ENCODE measurements around the gene TBC1D22A.

DNA sequence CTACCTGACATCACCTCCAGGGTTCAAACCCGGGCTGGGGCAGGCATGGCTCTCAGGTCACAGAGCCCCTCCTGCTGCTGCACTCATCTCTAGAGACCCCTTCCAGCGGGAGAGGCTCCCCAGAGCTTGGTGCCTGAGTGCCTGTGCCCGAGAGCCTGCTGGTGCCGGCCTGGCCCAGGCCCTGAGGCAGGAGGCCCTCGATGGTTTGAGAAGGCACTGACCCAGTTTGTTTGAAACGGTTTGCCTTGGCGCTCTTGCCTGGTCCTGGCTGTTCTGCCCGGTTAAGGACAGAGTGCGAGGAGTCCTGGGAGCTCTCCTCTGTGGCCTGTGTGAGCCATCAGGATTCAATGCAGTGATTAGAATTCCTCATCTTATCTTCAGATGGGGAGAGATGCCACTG, 88.9 kb downstream of the TBC1D22A start:
- TF ChIP-seq, protein P1, sequence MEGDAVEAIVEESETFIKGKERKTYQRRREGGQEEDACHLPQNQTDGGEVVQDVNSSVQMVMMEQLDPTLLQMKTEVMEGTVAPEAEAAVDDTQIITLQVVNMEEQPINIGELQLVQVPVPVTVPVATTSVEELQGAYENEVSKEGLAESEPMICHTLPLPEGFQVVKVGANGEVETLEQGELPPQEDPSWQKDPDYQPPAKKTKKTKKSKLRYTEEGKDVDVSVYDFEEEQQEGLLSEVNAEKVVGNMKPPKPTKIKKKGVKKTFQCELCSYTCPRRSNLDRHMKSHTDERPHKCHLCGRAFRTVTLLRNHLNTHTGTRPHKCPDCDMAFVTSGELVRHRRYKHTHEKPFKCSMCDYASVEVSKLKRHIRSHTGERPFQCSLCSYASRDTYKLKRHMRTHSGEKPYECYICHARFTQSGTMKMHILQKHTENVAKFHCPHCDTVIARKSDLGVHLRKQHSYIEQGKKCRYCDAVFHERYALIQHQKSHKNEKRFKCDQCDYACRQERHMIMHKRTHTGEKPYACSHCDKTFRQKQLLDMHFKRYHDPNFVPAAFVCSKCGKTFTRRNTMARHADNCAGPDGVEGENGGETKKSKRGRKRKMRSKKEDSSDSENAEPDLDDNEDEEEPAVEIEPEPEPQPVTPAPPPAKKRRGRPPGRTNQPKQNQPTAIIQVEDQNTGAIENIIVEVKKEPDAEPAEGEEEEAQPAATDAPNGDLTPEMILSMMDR (IDR thresholded peaks at IDR 0.05): no peak
- no peak for TF ChIP-seq POLR2A (IDR thresholded peaks at IDR 0.05)
